AG04449 (cell line): ENCODE data around the gene MRAS.

Experiments
- CTCF ChIA-PET: fragments of 350-600 bp; formaldehyde crosslinking; extraction: SDS; loops from one replicate; lab custom pipeline; 2021; ENCODE audit warnings: antibody characterized with exemption; lab: Yijun Ruan, JAX
- POLR2A ChIA-PET: fragments of 400-600, 350-600 bp; formaldehyde crosslinking; extraction: SDS; loops from one replicate; lab custom pipeline; 2020; ENCODE audit warnings: antibody characterized with exemption, inconsistent platforms; lab: Yijun Ruan, JAX
- DNase-seq: peaks from one replicate; pipeline ENCODE4 v3.0.0-alpha.2; 2010; ENCODE audit warnings: low read depth, low spot score
- H3K4me3 ChIP-seq: 2 replicates; pipeline ENCODE4 v1.5.1; 2011; ENCODE audit warnings: low read depth, mild to moderate bottlenecking, control low read depth, low read length
- TF ChIP-seq, protein P1 (sequence below): IDR thresholded peaks from one replicate; pipeline ENCODE4 v1.5.1; 2011; ENCODE audit warnings: mild to moderate bottlenecking, moderate library complexity, low read length, control low read depth, inconsistent platforms; ENCODE audit not compliant: insufficient read depth; ENCODE audit errors: missing control alignments

MRAS gene

DNA sequence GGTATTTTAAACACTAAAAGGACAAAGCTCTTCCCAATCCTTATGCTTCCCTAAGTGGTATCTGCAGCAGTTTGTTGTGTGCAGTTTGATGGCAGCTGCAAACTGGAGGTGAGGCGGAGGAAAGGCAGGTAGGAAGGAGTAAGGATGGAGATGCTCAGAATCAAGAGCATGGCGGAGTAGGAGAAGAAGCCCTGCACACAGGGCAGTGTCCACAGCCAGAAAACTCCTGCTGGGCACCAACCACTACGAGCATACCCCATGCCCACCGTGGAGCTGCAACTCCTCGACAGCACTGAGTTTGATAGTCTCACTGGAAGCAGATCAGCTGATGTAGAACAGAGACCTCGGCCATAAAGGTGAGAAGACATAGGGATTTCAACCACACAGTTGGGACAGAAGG is 55.7 kb downstream of the MRAS start:
- TF ChIP-seq, protein P1, sequence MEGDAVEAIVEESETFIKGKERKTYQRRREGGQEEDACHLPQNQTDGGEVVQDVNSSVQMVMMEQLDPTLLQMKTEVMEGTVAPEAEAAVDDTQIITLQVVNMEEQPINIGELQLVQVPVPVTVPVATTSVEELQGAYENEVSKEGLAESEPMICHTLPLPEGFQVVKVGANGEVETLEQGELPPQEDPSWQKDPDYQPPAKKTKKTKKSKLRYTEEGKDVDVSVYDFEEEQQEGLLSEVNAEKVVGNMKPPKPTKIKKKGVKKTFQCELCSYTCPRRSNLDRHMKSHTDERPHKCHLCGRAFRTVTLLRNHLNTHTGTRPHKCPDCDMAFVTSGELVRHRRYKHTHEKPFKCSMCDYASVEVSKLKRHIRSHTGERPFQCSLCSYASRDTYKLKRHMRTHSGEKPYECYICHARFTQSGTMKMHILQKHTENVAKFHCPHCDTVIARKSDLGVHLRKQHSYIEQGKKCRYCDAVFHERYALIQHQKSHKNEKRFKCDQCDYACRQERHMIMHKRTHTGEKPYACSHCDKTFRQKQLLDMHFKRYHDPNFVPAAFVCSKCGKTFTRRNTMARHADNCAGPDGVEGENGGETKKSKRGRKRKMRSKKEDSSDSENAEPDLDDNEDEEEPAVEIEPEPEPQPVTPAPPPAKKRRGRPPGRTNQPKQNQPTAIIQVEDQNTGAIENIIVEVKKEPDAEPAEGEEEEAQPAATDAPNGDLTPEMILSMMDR = no peak
- CTCF ChIA-PET = interaction anchor here (1.2 to 13.5 kb wide), 3 partner anchors 13 to 520 kb away, joined by 3 to 170 read pairs (median 3); no protein-coding TSS in a partner anchor

DNA sequence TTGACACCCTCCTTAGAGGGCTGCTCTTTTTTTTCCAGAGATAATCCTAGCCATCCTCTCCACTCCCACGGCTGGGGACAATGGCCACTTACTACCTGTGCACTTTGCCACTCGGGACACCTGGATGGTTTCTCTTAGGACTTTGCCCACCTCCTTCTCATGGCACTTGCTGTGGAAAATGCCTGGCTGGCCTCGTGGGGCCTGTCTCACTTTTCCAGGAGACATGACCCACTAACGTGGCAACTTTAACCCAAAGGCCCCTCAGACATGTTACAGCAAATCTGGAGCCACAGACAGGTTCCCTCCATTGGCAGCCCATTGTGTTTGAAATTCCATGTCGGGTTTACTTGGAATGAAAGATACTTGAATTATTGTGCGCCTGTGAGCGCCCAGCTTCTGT is 56.6 kb downstream of the MRAS start:
- ChIA-PET POLR2A (no interaction called here), CTCF (interaction anchor here (0.8 to 13.5 kb wide), 2 partner anchors 17 to 138 kb away, joined by 3 to 170 read pairs; no protein-coding TSS in a partner anchor)
- no peak for DNase-seq
- TF ChIP-seq, protein P1 = no peak
- no peak overlapping the region for H3K4me3 ChIP-seq

More for the DNA sequence above, 55.7 kb downstream of the MRAS start:
- POLR2A ChIA-PET = no interaction called here
- no peak for DNase-seq
- H3K4me3 ChIP-seq = no peak overlapping the region

GRCh38 chr3:138405486-138405885 is 57.1 kb downstream of the MRAS start:
- ChIA-PET POLR2A (no interaction called here), CTCF (interaction anchor here (0.8 to 13.5 kb wide), 2 partner anchors 17 to 139 kb away, joined by 3 to 170 read pairs; no protein-coding TSS in a partner anchor)
- no peak for DNase-seq
- H3K4me3 ChIP-seq = no peak overlapping the region
- TF ChIP-seq, protein P1 = no peak

DNA sequence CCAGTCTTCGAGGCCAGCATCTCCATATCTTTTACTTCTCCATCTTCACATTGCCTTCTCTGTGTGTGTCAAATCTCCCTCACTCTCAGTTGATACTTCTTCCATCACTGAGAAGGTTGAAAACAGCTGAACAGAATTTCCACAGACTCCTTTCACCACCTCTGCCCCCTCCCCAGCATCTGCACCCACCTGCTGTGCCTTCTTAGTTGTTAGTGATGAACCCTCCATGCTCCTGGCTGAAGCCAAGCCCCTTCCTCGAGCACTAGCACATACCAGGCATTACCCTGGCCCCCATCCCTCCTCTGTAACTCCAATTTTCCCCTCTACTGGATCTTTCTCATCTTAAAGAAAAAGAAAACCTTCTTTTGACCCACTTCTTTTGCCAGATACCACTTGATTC is 58.2 kb downstream of the MRAS start:
- ChIA-PET CTCF (interaction anchor here (13.5 kb wide), 1 partner anchor 16 kb away, joined by 170 read pairs; no protein-coding TSS in a partner anchor), POLR2A (no interaction called here)
- TF ChIP-seq, protein P1 = no peak
- no peak overlapping the region for H3K4me3 ChIP-seq
- no peak for DNase-seq

GRCh38 chr3:138407236-138407907 is 59.0 kb downstream of the MRAS start:
- ChIA-PET CTCF (interaction anchor here (13.5 kb wide), 1 partner anchor 15 kb away, joined by 170 read pairs; no protein-coding TSS in a partner anchor), POLR2A (no interaction called here)
- no peak for DNase-seq
- H3K4me3 ChIP-seq = no peak overlapping the region
- TF ChIP-seq, protein P1 = no peak
